HG03175 (cell line): ENCODE results near the gene ELF5.

Source experiments
- ATAC-seq: cut with Tn5 transposase; IDR thresholded peaks from one replicate; pipeline ENCODE4 v1.9.1; 2021; ENCODE audit warnings: mild to moderate bottlenecking, moderate library complexity; ENCODE audit not compliant: unreplicated experiment

The ELF5 gene

GRCh38 chr11:34493926-34494595 is 19.5 kb downstream of the ELF5 start:
- ATAC-seq, result no peak

GRCh38 chr11:34493468-34493867 is 20.1 kb downstream of the ELF5 start:
- no peak for ATAC-seq

- ATAC-seq, result no peak
These were observed 20.7 kb downstream of the ELF5 start for GRCh38 chr11:34492806-34493414.

- no peak for ATAC-seq
These were observed 23.3 kb downstream of the ELF5 start for GRCh38 chr11:34490304-34490703.

GRCh38 chr11:34488855-34489557 is 24.6 kb downstream of the ELF5 start:
- no peak for ATAC-seq

GRCh38 chr11:34487430-34487829 is 26.2 kb downstream of the ELF5 start:
- ATAC-seq, result no peak

GRCh38 chr11:34483106-34483874 is 30.3 kb downstream of the ELF5 start:
- no peak for ATAC-seq

GRCh38 chr11:34481307-34481706 is 32.3 kb downstream of the ELF5 start:
- ATAC-seq, result no peak

- no peak for ATAC-seq
These were observed 33.3 kb downstream of the ELF5 start for GRCh38 chr11:34480314-34480713.

- no peak for ATAC-seq
These were observed 34.5 kb downstream of the ELF5 start for GRCh38 chr11:34478845-34479663.

GRCh38 chr11:34476849-34477248 is 36.7 kb downstream of the ELF5 start:
- ATAC-seq, result no peak

GRCh38 chr11:34475656-34476055 is 37.9 kb downstream of the ELF5 start:
- no peak for ATAC-seq

- ATAC-seq, result no peak
These were observed 39.9 kb downstream of the ELF5 start for GRCh38 chr11:34473603-34474169.

GRCh38 chr11:34468209-34468841 is 45.3 kb downstream of the ELF5 start:
- no peak for ATAC-seq

GRCh38 chr11:34466802-34467488 is 46.6 kb downstream of the ELF5 start:
- no peak for ATAC-seq

GRCh38 chr11:34464591-34465051 is 49.0 kb downstream of the ELF5 start:
- ATAC-seq, result no peak

- no peak for ATAC-seq
These were observed 52.4 kb downstream of the ELF5 start for GRCh38 chr11:34461215-34461614.

GRCh38 chr11:34460278-34460677 is 53.3 kb downstream of the ELF5 start:
- ATAC-seq, result no peak

GRCh38 chr11:34459507-34460162 is 54.0 kb downstream of the ELF5 start:
- ATAC-seq, result no peak
